ENCODE measurements around the gene DISP2. TPM values are rescaled to one million over a fixed set of nuclear protein-coding genes. Genes with fewer than 3 reads are reported as not detected.

The DISP2 gene
- total RNA-seq, 1 donor from 2014 or later = under 0.01 TPM

GRCh38 chr15:40320409-40320808 lies 37.6 kb upstream of the DISP2 start:
- no peak for DNase-seq (ENCODE audit: low read depth)
- no peak overlapping the region for H3K4me3 ChIP-seq (ENCODE audit: low read depth, low read length)
- no peak for TF ChIP-seq CTCF (IDR thresholded peaks at IDR 0.05; ENCODE audit: insufficient read depth, low read length, severe bottlenecking)
- H3K36me3 ChIP-seq (ENCODE audit: control insufficient read depth, insufficient read depth, low read length) = no peaks in the 10 kb centered on the region
- no peak for FAIRE-seq
- H3K27me3 ChIP-seq (ENCODE audit: control insufficient read depth, insufficient read depth, low read length) = no peaks in the 10 kb centered on the region

- FAIRE-seq (no peak), DNase-seq (ENCODE audit: low read depth) (peak; percentile 59)
- Histone ChIP-seq H3K4me3 (ENCODE audit: low read depth, low read length) (no peak overlapping the region), H3K27me3 (ENCODE audit: control insufficient read depth, insufficient read depth, low read length) (no peaks in the 10 kb centered on the region), H3K36me3 (ENCODE audit: control insufficient read depth, insufficient read depth, low read length) (no peaks in the 10 kb centered on the region)
- TF ChIP-seq CTCF (IDR thresholded peaks at IDR 0.05; ENCODE audit: insufficient read depth, low read length, severe bottlenecking) = peak; percentile 80
Measured at GRCh38 chr15:40320931-40321371, 37.1 kb upstream of the DISP2 start.

- no peaks in the 10 kb centered on the region for H3K36me3 ChIP-seq (ENCODE audit: control insufficient read depth, insufficient read depth, low read length)
Measured at GRCh38 chr15:40322531-40323238, 35.3 kb upstream of the DISP2 start.

GRCh38 chr15:40323239-40323952 lies 34.6 kb upstream of the DISP2 start, which contains the start of gene INAFM2:
TSS of gene INAFM2 (plus strand) at chr15:40323692. CDS start at chr15:40324056, 364 bp downstream.
- peak; percentile 66 for DNase-seq (ENCODE audit: low read depth)
- Histone ChIP-seq H3K36me3 (ENCODE audit: control insufficient read depth, insufficient read depth, low read length) (no peaks in the 10 kb centered on the region), H3K27me3 (ENCODE audit: control insufficient read depth, insufficient read depth, low read length) (no peaks in the 10 kb centered on the region), H3K4me3 (ENCODE audit: low read depth, low read length) (peak within 1 kb of the TSS; percentile 65)
- TF ChIP-seq CTCF (IDR thresholded peaks at IDR 0.05; ENCODE audit: insufficient read depth, low read length, severe bottlenecking) = peak; percentile 44
- FAIRE-seq = no peak

More at GRCh38 chr15:40322531-40323238, 35.3 kb upstream of the DISP2 start:
- FAIRE-seq (no peak), DNase-seq (ENCODE audit: low read depth) (no peak)
- peak overlapping the region; percentile 65 for H3K4me3 ChIP-seq (ENCODE audit: low read depth, low read length)
- no peaks in the 10 kb centered on the region for H3K27me3 ChIP-seq (ENCODE audit: control insufficient read depth, insufficient read depth, low read length)
- TF ChIP-seq CTCF (IDR thresholded peaks at IDR 0.05; ENCODE audit: insufficient read depth, low read length, severe bottlenecking) = no peak

- H3K27me3 ChIP-seq (ENCODE audit: control insufficient read depth, insufficient read depth, low read length) = no peaks in the 10 kb centered on the region
- no peak for TF ChIP-seq CTCF (IDR thresholded peaks at IDR 0.05; ENCODE audit: insufficient read depth, low read length, severe bottlenecking)
- no peaks in the 10 kb centered on the region for H3K36me3 ChIP-seq (ENCODE audit: control insufficient read depth, insufficient read depth, low read length)
- DNase-seq (ENCODE audit: low read depth) (no peak), FAIRE-seq (no peak)
- peak overlapping the region; percentile 65 for H3K4me3 ChIP-seq (ENCODE audit: low read depth, low read length)
Measured at GRCh38 chr15:40323953-40324937, 33.8 kb upstream of the DISP2 start.

Data from bronchial epithelial cell (primary cell).